CD4-positive, CD25-positive, alpha-beta regulatory T cell (primary cell): ENCODE results near the gene MEGF8. TPM values are rescaled to one million over a fixed set of nuclear protein-coding genes. Genes with fewer than 3 reads are reported as not detected.

Experiments
- ATAC-seq, 2 donors: fragments of 150-1000 bp; cut with Tn5 transposase; one replicate each; pipeline ENCODE4 v1.10.0; 2021; ENCODE audit warnings: low read depth in 2 of 2, moderate number of reproducible peaks in 2 of 2, moderate library complexity in 1 of 2
- DNase-seq, 3 donors: peaks; one replicate each; pipeline versions ENCODE4 v3.0.0 to v3.0.0-alpha.2; 2012 to 2022; ENCODE audit warnings: mixed read lengths in 1 of 3
- H3K27ac ChIP-seq: one replicate; pipeline ENCODE4 v1.7.0; 2013; ENCODE audit warnings: mild to moderate bottlenecking, low read length; ENCODE audit not compliant: insufficient read depth, poor library complexity, severe bottlenecking
- H3K27me3 ChIP-seq: one replicate; pipeline ENCODE4 v1.7.0; 2013; ENCODE audit warnings: low read length; ENCODE audit not compliant: control insufficient read depth, insufficient read depth
- H3K36me3 ChIP-seq: one replicate; pipeline ENCODE4 v1.7.0; 2013; ENCODE audit warnings: mild to moderate bottlenecking, low read length, moderate library complexity; ENCODE audit not compliant: control insufficient read depth, insufficient read depth
- H3K4me1 ChIP-seq: 2 replicates; pipeline ENCODE4 v1.7.0; 2013; ENCODE audit warnings: mild to moderate bottlenecking, low read length; ENCODE audit not compliant: insufficient read depth, control insufficient read depth, poor library complexity, severe bottlenecking
- H3K4me3 ChIP-seq: one replicate; pipeline ENCODE4 v1.7.0; 2013; ENCODE audit warnings: low read depth, mild to moderate bottlenecking, low read length, moderate library complexity
- H3K9me3 ChIP-seq, 2 experiments: 1 replicate in 1 of 2; 2 replicates in 1 of 2; pipeline ENCODE4 v1.7.0; 2013; ENCODE audit warnings: low read length in 2 of 2, mild to moderate bottlenecking in 1 of 2, moderate library complexity in 1 of 2; ENCODE audit not compliant: control insufficient read depth in 2 of 2
- H3K27ac Mint-ChIP-seq, 3 donors: one replicate each; pipeline ENCODE4 v1.8.0; 2020 to 2022; ENCODE audit warnings: mild to moderate bottlenecking in 3 of 3, mixed read lengths in 3 of 3, moderate library complexity in 2 of 3
- H3K27me3 Mint-ChIP-seq: one replicate; pipeline ENCODE4 v1.8.0; 2022; ENCODE audit warnings: mild to moderate bottlenecking, mixed read lengths
- H3K36me3 Mint-ChIP-seq: one replicate; pipeline ENCODE4 v1.8.0; 2020; ENCODE audit warnings: mixed read lengths
- H3K4me1 Mint-ChIP-seq, 4 donors: one replicate each; pipeline ENCODE4 v1.8.0; 2020 to 2022; ENCODE audit warnings: mixed read lengths in 4 of 4, mild to moderate bottlenecking in 1 of 4
- H3K4me3 Mint-ChIP-seq, 4 donors: one replicate each; pipeline ENCODE4 v1.8.0; 2020 to 2022; ENCODE audit warnings: mild to moderate bottlenecking in 4 of 4, mixed read lengths in 4 of 4, moderate library complexity in 3 of 4
- H3K9me3 Mint-ChIP-seq, 7 donors: one replicate each; pipeline ENCODE4 v1.8.0; 2020 to 2022; ENCODE audit warnings: mixed read lengths in 7 of 7, mild to moderate bottlenecking in 3 of 7, moderate library complexity in 2 of 7
- polyA plus RNA-seq, 4 donors: library from polyadenylated mRNA; unstranded; fragments of 300-500 nt; fragmentation: Illumina TruSeq; gene quantifications; one replicate each; pipeline ENCODE4 v1.2.3, GENCODE V29; 2021
- total RNA-seq: library from RNA; stranded (reverse); gene quantifications from one replicate; pipeline ENCODE4 v1.2.3, GENCODE V29; 2022

The MEGF8 gene
- total and polyA plus RNA-seq, 5 donors from 2014 or later: 0.18 to 6.5 (median 0.22) TPM

DNA sequence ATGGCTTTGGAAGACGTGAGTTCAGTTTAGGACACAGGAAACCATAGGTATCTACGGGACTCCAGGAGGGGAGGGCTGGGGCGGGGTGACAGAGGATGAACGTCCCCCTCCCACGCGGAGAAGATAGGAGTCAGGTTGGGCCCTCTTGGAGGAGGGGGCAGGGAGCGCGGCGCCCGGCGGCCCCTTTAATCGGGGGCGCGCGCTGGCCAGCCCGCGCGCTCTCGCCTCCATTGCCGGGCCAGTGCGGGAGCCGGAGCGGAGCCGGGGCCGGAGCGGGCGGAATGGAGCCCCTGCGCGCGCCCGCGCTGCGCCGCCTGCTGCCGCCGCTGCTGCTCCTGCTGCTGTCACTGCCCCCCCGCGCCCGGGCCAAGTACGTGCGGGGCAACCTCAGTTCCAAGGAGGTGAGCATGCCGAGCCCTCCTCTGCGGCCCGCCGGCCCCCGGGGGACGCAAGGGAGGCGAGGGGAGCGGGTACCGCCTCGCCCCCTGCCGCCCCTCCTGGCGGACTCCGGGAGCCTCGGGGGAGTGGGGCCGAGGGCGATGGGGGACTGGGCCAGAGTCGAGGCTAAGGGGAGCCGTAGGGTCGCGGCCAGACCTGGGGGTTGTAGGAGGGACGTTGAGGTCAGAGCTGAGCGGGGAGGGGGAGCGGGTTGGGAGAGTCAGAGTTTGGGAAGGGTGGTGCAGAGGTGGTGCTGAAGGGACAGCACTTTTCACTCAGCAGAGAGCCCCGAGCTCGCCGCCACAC lies 12.2 kb upstream of the MEGF8 start, which contains the start of gene TMEM145:
Gene TMEM145, plus strand, starts transcription at position 214 of the 744 bp plus-strand sequence. Its CDS starts 68 bp downstream, at position 282.
- no peaks in the 10 kb centered on the region for H3K36me3 Mint-ChIP-seq
- H3K27ac Mint-ChIP-seq: peak within 1 kb of the TSS in 2 of 3 donors; percentile 42 to 53
- no peaks in the 10 kb centered on the region for H3K9me3 ChIP-seq
- H3K36me3 ChIP-seq: no peaks in the 10 kb centered on the region
- H3K27me3 Mint-ChIP-seq: peaks cover 57% of the 10 kb centered on the region
- DNase-seq (peak in 2 of 3 donors; percentile 28 to 42), ATAC-seq (peak; percentile 52 to 54)
- H3K9me3 Mint-ChIP-seq: no peaks in the 10 kb centered on the region
- H3K4me3 ChIP-seq: no peak within 1 kb of the TSS
- H3K4me3 Mint-ChIP-seq: peak within 1 kb of the TSS; percentile 41 to 81 (median 72)
- peaks cover 16% of the 10 kb centered on the region for H3K4me1 ChIP-seq
- peaks cover 0 to 24% (median 14%) of the 10 kb centered on the region in 4 donors for H3K4me1 Mint-ChIP-seq
- no peak within 1 kb of the TSS for H3K27ac ChIP-seq
- peaks cover 7% of the 10 kb centered on the region for H3K27me3 ChIP-seq

DNA sequence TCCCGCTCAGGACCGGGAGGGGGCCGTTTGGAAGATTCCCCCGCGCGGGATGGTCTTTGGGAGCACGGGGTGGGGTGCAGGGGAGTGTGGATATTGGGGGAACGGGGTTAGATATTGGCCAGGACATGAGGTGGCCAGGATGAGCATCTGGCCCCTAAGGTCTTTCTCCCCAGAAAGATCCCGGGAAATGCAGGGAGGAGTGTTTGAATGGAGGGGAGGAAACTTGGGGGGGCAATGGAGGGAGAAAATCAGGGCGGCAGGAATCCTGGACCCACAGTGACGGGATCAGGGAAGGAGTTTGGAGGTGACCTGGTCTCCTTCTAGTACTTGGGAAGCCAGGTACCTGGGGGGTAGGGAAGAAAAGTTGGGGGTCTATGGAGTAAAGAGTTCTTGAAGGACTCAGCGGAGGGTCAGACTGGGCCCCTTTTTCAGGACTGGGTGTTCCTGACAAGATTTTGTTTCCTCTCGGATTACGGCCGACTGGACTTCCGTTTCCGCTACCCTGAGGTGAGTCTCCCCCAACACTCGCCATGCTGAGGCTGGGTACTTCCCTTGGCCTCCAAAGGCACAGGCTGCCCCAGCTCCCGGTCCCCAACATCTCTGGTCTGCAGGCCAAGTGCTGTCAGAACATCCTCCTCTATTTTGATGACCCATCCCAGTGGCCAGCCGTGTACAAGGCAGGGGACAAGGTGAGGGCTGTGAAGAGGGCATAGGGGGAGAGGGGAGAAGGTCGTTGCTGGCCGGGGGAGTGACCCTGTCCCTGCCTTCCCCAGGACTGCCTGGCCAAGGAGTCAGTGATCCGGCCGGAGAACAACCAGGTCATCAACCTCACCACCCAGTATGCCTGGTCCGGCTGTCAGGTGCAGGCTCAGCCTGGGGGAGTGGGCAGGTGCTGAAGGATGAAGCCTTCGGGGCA lies 11.3 kb upstream of the MEGF8 start:
- peak overlapping the region in 1 of 3 donors; percentile 53 for H3K27ac Mint-ChIP-seq
- H3K27me3 ChIP-seq: peaks cover 7% of the 10 kb centered on the region

GRCh38 chr19:42315024-42315423 lies 10.4 kb upstream of the MEGF8 start:
- Histone ChIP-seq H3K4me1 (peaks cover 16% of the 10 kb centered on the region), H3K4me3 (no peak overlapping the region), H3K27me3 (peaks cover 7% of the 10 kb centered on the region), H3K36me3 (no peaks in the 10 kb centered on the region), H3K9me3 (no peaks in the 10 kb centered on the region), H3K27ac (no peak overlapping the region)
- H3K4me3 Mint-ChIP-seq: peak overlapping the region in 1 of 4 donors; percentile 41
- no peak overlapping the region for H3K27ac Mint-ChIP-seq
- H3K9me3 Mint-ChIP-seq: no peaks in the 10 kb centered on the region
- peaks cover 57% of the 10 kb centered on the region for H3K27me3 Mint-ChIP-seq
- H3K36me3 Mint-ChIP-seq: no peaks in the 10 kb centered on the region
- ATAC-seq (no peak), DNase-seq (no peak)
- H3K4me1 Mint-ChIP-seq: peaks cover 0 to 24% (median 14%) of the 10 kb centered on the region in 4 donors

More for the DNA sequence above, 11.3 kb upstream of the MEGF8 start:
- Histone ChIP-seq H3K4me3 (no peak overlapping the region), H3K36me3 (no peaks in the 10 kb centered on the region), H3K9me3 (no peaks in the 10 kb centered on the region), H3K27ac (no peak overlapping the region), H3K4me1 (peaks cover 16% of the 10 kb centered on the region)
- Mint-ChIP-seq H3K36me3 (no peaks in the 10 kb centered on the region), H3K4me3 (peak overlapping the region in 3 of 4 donors; percentile 15 to 72 (median 67)), H3K9me3 (no peaks in the 10 kb centered on the region), H3K27me3 (peaks cover 57% of the 10 kb centered on the region), H3K4me1 (peaks cover 0 to 24% (median 14%) of the 10 kb centered on the region in 4 donors)
- DNase-seq: no peak
- no peak for ATAC-seq

- Histone ChIP-seq H3K9me3 (no peaks in the 10 kb centered on the region), H3K36me3 (no peaks in the 10 kb centered on the region), H3K4me1 (peaks cover 16% of the 10 kb centered on the region), H3K27me3 (peaks cover 7% of the 10 kb centered on the region), H3K27ac (no peak overlapping the region), H3K4me3 (no peak overlapping the region)
- peak overlapping the region in 3 of 4 donors; percentile 26 to 44 (median 36) for H3K4me3 Mint-ChIP-seq
- DNase-seq (no peak), ATAC-seq (no peak)
- peaks cover 60% of the 10 kb centered on the region for H3K27me3 Mint-ChIP-seq
- H3K36me3 Mint-ChIP-seq: no peaks in the 10 kb centered on the region
- peak overlapping the region in 1 of 3 donors; percentile 8 for H3K27ac Mint-ChIP-seq
- H3K4me1 Mint-ChIP-seq: peaks cover 0 to 24% (median 14%) of the 10 kb centered on the region in 4 donors
- no peaks in the 10 kb centered on the region for H3K9me3 Mint-ChIP-seq
These were observed 8.9 kb upstream of the MEGF8 start for GRCh38 chr19:42316223-42317211.

DNA sequence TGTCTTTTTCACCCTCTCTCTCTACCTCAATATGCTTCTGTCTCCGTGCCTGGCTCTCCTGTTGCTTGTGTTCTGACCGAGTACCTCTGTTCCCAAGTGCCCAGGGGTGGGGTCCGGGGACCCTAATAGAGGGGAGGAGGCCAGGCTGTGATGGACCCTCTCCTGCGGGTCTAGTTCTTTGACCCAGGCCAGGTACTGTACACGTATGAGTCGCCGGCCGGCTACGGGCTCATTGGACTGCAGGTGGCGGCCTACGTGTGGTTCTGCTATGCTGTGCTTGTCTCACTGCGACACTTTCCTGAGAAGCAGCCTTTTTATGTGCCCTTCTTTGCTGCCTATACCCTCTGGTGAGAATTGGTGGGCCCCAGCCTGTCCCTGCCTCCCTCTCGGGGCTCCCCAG lies 7.9 kb upstream of the MEGF8 start:
- H3K9me3 ChIP-seq: no peaks in the 10 kb centered on the region
- H3K27ac ChIP-seq: no peak overlapping the region
- no peaks in the 10 kb centered on the region for H3K36me3 ChIP-seq
- no peak overlapping the region for H3K4me3 Mint-ChIP-seq
- H3K4me1 ChIP-seq: peaks cover 16% of the 10 kb centered on the region
- no peak overlapping the region for H3K4me3 ChIP-seq
- H3K27me3 ChIP-seq: peaks cover under 1% of the 10 kb centered on the region
- peaks cover 0 to 1% (median 0%) of the 10 kb centered on the region in 7 donors for H3K9me3 Mint-ChIP-seq
- no peaks in the 10 kb centered on the region for H3K36me3 Mint-ChIP-seq
- peaks cover 0 to 22% (median 13%) of the 10 kb centered on the region in 4 donors for H3K4me1 Mint-ChIP-seq
- H3K27ac Mint-ChIP-seq: peak overlapping the region in 1 of 3 donors; percentile 11
- H3K27me3 Mint-ChIP-seq: peaks cover 60% of the 10 kb centered on the region
- no peak for DNase-seq
- no peak for ATAC-seq

GRCh38 chr19:42322305-42322704 lies 3.1 kb upstream of the MEGF8 start:
- no peak overlapping the region for H3K4me3 Mint-ChIP-seq
- H3K27me3 Mint-ChIP-seq: peaks cover 40% of the 10 kb centered on the region
- peaks cover 6% of the 10 kb centered on the region for H3K27me3 ChIP-seq

More at GRCh38 chr19:42322305-42322704, 3.1 kb upstream of the MEGF8 start:
- H3K36me3 ChIP-seq: no peaks in the 10 kb centered on the region
- H3K4me1 ChIP-seq: peaks cover 25% of the 10 kb centered on the region
- ATAC-seq (no peak), DNase-seq (no peak)
- Mint-ChIP-seq H3K4me1 (peaks cover 3 to 21% (median 14%) of the 10 kb centered on the region in 4 donors), H3K27ac (no peak overlapping the region), H3K9me3 (peaks cover 0 to 4% (median 0%) of the 10 kb centered on the region in 7 donors), H3K36me3 (peaks cover 3% of the 10 kb centered on the region)
- no peak overlapping the region for H3K27ac ChIP-seq
- no peak overlapping the region for H3K4me3 ChIP-seq
- H3K9me3 ChIP-seq: no peaks in the 10 kb centered on the region
